Measurements from ENCODE around the gene ABL2.

GRCh38 chr1:179178183-179178582, 51.3 kb downstream of the ABL2 start:
- TF ChIP-seq POLR2A (IDR thresholded peaks at IDR 0.05; ENCODE audit: low read depth) (no peak), POLR2AphosphoS5 (IDR thresholded peaks at IDR 0.05) (no peak), EP300 (IDR thresholded peaks at IDR 0.05) (no peak)
